NT2/D1 (cell line): ENCODE measurements around the gene RNF39.
A peak's percentile ranks its signal among the peaks of the same experiment; 100 is the strongest.

ENCODE experiments used
- DNase-seq: peaks from one replicate; pipeline ENCODE4 v3.0.0-alpha.2; 2011; ENCODE audit warnings: low read depth, low spot score
- H3K27me3 ChIP-seq: 2 replicates; pipeline ENCODE4 v1.6.0; 2011; ENCODE audit warnings: mild to moderate bottlenecking; ENCODE audit not compliant: insufficient read length, insufficient read depth
- H3K36me3 ChIP-seq: 2 replicates; pipeline ENCODE4 v1.6.1; 2011; ENCODE audit warnings: mild to moderate bottlenecking, low read length, mixed read lengths; ENCODE audit not compliant: insufficient read depth, insufficient read length
- H3K4me1 ChIP-seq: 2 replicates; pipeline ENCODE4 v1.5.1; 2011; ENCODE audit not compliant: insufficient read depth, insufficient read length
- H3K4me3 ChIP-seq: 2 replicates; pipeline ENCODE4 v1.5.1; 2011; ENCODE audit warnings: low read depth; ENCODE audit not compliant: insufficient read length
- H3K9ac ChIP-seq: 2 replicates; pipeline ENCODE4 v1.6.0; 2011; ENCODE audit warnings: low read depth; ENCODE audit not compliant: insufficient read length
- H3K9me3 ChIP-seq: 2 replicates; pipeline ENCODE4 v1.5.1; 2011; ENCODE audit warnings: mild to moderate bottlenecking, low read length; ENCODE audit not compliant: insufficient read depth
- SUZ12 ChIP-seq: IDR thresholded peaks from 2 replicates; pipeline ENCODE4 v1.6.1; 2011; ENCODE audit not compliant: insufficient read length, insufficient read depth; ENCODE audit errors: extremely low read depth
- YY1 ChIP-seq: IDR thresholded peaks from 2 replicates; pipeline ENCODE4 v1.6.1; 2011; ENCODE audit not compliant: insufficient read length, insufficient read depth
- ZNF274 ChIP-seq: IDR thresholded peaks from 2 replicates; pipeline ENCODE4 v1.6.1; 2011; ENCODE audit warnings: mild to moderate bottlenecking, low read depth, low read length

The RNF39 gene

GRCh38 chr6:30091577-30092381, 16.2 kb upstream of the RNF39 start:
- DNase-seq = no peak
- H3K9me3 ChIP-seq = 0 out of 2 replicates have a peak, but pooled peaks cover 4% of the 10 kb centered on the region
- H3K4me1 ChIP-seq = no peaks in the 10 kb centered on the region
- no peaks in the 10 kb centered on the region for H3K36me3 ChIP-seq
- TF ChIP-seq YY1 (no peak), ZNF274 (no peak), SUZ12 (no peak)
- no peak overlapping the region for H3K4me3 ChIP-seq
- no peak overlapping the region for H3K9ac ChIP-seq
- no peaks in the 10 kb centered on the region for H3K27me3 ChIP-seq

- no peak for DNase-seq
- no peaks in the 10 kb centered on the region for H3K36me3 ChIP-seq
- no peak overlapping the region for H3K4me3 ChIP-seq
- no peaks in the 10 kb centered on the region for H3K27me3 ChIP-seq
- 0 out of 2 replicates have a peak, but pooled peaks cover 6% of the 10 kb centered on the region for H3K9me3 ChIP-seq
- TF ChIP-seq YY1 (no peak), SUZ12 (no peak), ZNF274 (no peak)
- no peaks in the 10 kb centered on the region for H3K4me1 ChIP-seq
- H3K9ac ChIP-seq = no peak overlapping the region
These were observed 12.3 kb upstream of the RNF39 start for GRCh38 chr6:30087876-30088275.

- DNase-seq = no peak
- no peak overlapping the region for H3K9ac ChIP-seq
- no peak overlapping the region for H3K4me3 ChIP-seq
- H3K9me3 ChIP-seq = no peaks in the 10 kb centered on the region
- TF ChIP-seq YY1 (no peak), ZNF274 (no peak)
- no peaks in the 10 kb centered on the region for H3K36me3 ChIP-seq
- peaks cover 24% of the 10 kb centered on the region for H3K27me3 ChIP-seq
- peaks cover 11% of the 10 kb centered on the region for H3K4me1 ChIP-seq
These were observed 1.6 kb upstream of the RNF39 start for GRCh38 chr6:30077218-30077617.

- no peak for TF ChIP-seq YY1
- TF ChIP-seq SUZ12 = no peak
- no peak for TF ChIP-seq ZNF274
- Histone ChIP-seq H3K4me1 (peaks cover 13% of the 10 kb centered on the region), H3K4me3 (peak overlapping the region; percentile 59), H3K9me3 (no peaks in the 10 kb centered on the region), H3K9ac (peak overlapping the region; percentile 74), H3K27me3 (peaks cover 24% of the 10 kb centered on the region), H3K36me3 (no peaks in the 10 kb centered on the region)
- no peak for DNase-seq
These were observed 492 bp upstream of the RNF39 start for GRCh38 chr6:30075790-30076732.

- H3K36me3 ChIP-seq = peaks cover 6% of the 10 kb centered on the region
- H3K9ac ChIP-seq = peak overlapping the region; percentile 74
- TF ChIP-seq ZNF274 = no peak
- no peak for TF ChIP-seq YY1
- TF ChIP-seq SUZ12 = no peak
- peaks cover 24% of the 10 kb centered on the region for H3K27me3 ChIP-seq
- H3K4me3 ChIP-seq = peak overlapping the region; percentile 59
- H3K9me3 ChIP-seq = no peaks in the 10 kb centered on the region
- DNase-seq = no peak
- peaks cover 13% of the 10 kb centered on the region for H3K4me1 ChIP-seq
These were observed 1.1 kb downstream of the RNF39 start for GRCh38 chr6:30074331-30075093.

- no peak for DNase-seq
- H3K36me3 ChIP-seq = peaks cover 14% of the 10 kb centered on the region
- peaks cover 24% of the 10 kb centered on the region for H3K27me3 ChIP-seq
- H3K9ac ChIP-seq = peak overlapping the region; percentile 6
- H3K4me3 ChIP-seq = peak overlapping the region; percentile 59
- H3K4me1 ChIP-seq = peaks cover 13% of the 10 kb centered on the region
- H3K9me3 ChIP-seq = no peaks in the 10 kb centered on the region
- TF ChIP-seq SUZ12 (no peak), ZNF274 (no peak), YY1 (no peak)
These were observed 1.9 kb downstream of the RNF39 start for GRCh38 chr6:30073489-30074235.
